H9 (cell line): ENCODE measurements around the gene KCNIP4. TPM values are rescaled to one million over a fixed set of nuclear protein-coding genes. Genes with fewer than 3 reads are reported as not detected.

Experiments
- DNase-seq: peaks from one replicate; pipeline ENCODE4 v3.0.0-alpha.2; 2017
- H2AFZ ChIP-seq: one replicate; pipeline ENCODE4 v1.6.1; 2013; ENCODE audit warnings: mild to moderate bottlenecking, low read length, control low read depth, moderate library complexity
- H2AK5ac ChIP-seq: 2 replicates; pipeline ENCODE4 v1.6.1; 2013; ENCODE audit warnings: low read length, control low read depth, mixed read lengths; ENCODE audit not compliant: insufficient read length
- H2BK120ac ChIP-seq: one replicate; pipeline ENCODE4 v1.6.1; 2013; ENCODE audit warnings: low read depth, mild to moderate bottlenecking, low read length, control low read depth, inconsistent platforms; ENCODE audit not compliant: poor library complexity, severe bottlenecking
- H2BK12ac ChIP-seq: 2 replicates; pipeline ENCODE4 v1.6.1; 2013; ENCODE audit warnings: low read length, control low read depth, mixed read lengths, low read depth; ENCODE audit not compliant: insufficient read length
- H2BK15ac ChIP-seq: 2 replicates; pipeline ENCODE4 v1.6.1; 2013; ENCODE audit warnings: low read depth, low read length, control low read depth
- H2BK20ac ChIP-seq: one replicate; pipeline ENCODE4 v1.6.1; 2013; ENCODE audit warnings: low read depth, mild to moderate bottlenecking, low read length, control low read depth, inconsistent platforms; ENCODE audit not compliant: poor library complexity, severe bottlenecking
- H2BK5ac ChIP-seq: 2 replicates; pipeline ENCODE4 v1.6.1; 2013; ENCODE audit warnings: low read length, control low read depth, mixed read lengths; ENCODE audit not compliant: insufficient read length
- H3K14ac ChIP-seq: 2 replicates; pipeline ENCODE4 v1.6.1; 2013; ENCODE audit warnings: low read length, control low read depth; ENCODE audit not compliant: insufficient read depth
- H3K18ac ChIP-seq: 2 replicates; pipeline ENCODE4 v1.6.1; 2013; ENCODE audit warnings: low read depth, mild to moderate bottlenecking, mixed read lengths, low read length, control low read depth; ENCODE audit not compliant: insufficient read length
- H3K23ac ChIP-seq: 2 replicates; pipeline ENCODE4 v1.6.1; 2013; ENCODE audit warnings: low read length, control low read depth, mixed read lengths, low read depth; ENCODE audit not compliant: insufficient read length
- H3K23me2 ChIP-seq: 2 replicates; pipeline ENCODE4 v1.6.1; 2013; ENCODE audit warnings: low read depth, mild to moderate bottlenecking, mixed read lengths, low read length, control low read depth; ENCODE audit not compliant: insufficient read length, poor library complexity, severe bottlenecking
- H3K27ac ChIP-seq: 2 replicates; pipeline ENCODE4 v1.5.1; 2013; ENCODE audit warnings: low read length, control low read depth, mixed read lengths, low read depth; ENCODE audit not compliant: insufficient read length
- H3K27me3 ChIP-seq: 2 replicates; pipeline ENCODE4 v1.6.1; 2013; ENCODE audit warnings: low read length, control low read depth, inconsistent platforms; ENCODE audit not compliant: insufficient read depth
- H3K4ac ChIP-seq: 2 replicates; pipeline ENCODE4 v1.6.1; 2013; ENCODE audit warnings: low read depth, mild to moderate bottlenecking, control low read depth, inconsistent platforms, low read length, moderate library complexity
- H3K4me1 ChIP-seq: 2 replicates; pipeline ENCODE4 v1.6.1; 2013; ENCODE audit warnings: low read length, control low read depth, inconsistent platforms; ENCODE audit not compliant: insufficient read depth
- H3K4me2 ChIP-seq: 2 replicates; pipeline ENCODE4 v1.6.1; 2013; ENCODE audit warnings: low read length, control low read depth, mixed read lengths; ENCODE audit not compliant: insufficient read length, insufficient read depth
- H3K56ac ChIP-seq: 2 replicates; pipeline ENCODE4 v1.6.1; 2013; ENCODE audit warnings: low read depth, mild to moderate bottlenecking, mixed read lengths, low read length, control low read depth; ENCODE audit not compliant: insufficient read length
- H3K79me1 ChIP-seq: 2 replicates; pipeline ENCODE4 v1.6.1; 2013; ENCODE audit warnings: low read depth, mild to moderate bottlenecking, moderate library complexity, low read length, control low read depth, inconsistent platforms; ENCODE audit not compliant: insufficient read depth, poor library complexity, severe bottlenecking
- H3K79me2 ChIP-seq: 2 replicates; pipeline ENCODE4 v1.6.1; 2013; ENCODE audit warnings: low read length, control low read depth, inconsistent platforms; ENCODE audit not compliant: insufficient read depth
- H3K9ac ChIP-seq: 2 replicates; pipeline ENCODE4 v1.6.1; 2013; ENCODE audit warnings: low read length, control low read depth, mixed read lengths; ENCODE audit not compliant: insufficient read length; ENCODE audit errors: extremely low read depth
- H3K9me3 ChIP-seq: one replicate; pipeline ENCODE4 v1.6.1; 2013; ENCODE audit warnings: low read depth, low read length, inconsistent platforms; ENCODE audit not compliant: control insufficient read depth
- H3T11ph ChIP-seq: one replicate; pipeline ENCODE4 v1.6.1; 2013; ENCODE audit warnings: mild to moderate bottlenecking, low read length, control low read depth, inconsistent platforms
- H4K20me1 ChIP-seq: one replicate; pipeline ENCODE4 v1.6.1; 2013; ENCODE audit not compliant: control insufficient read depth, insufficient read length, insufficient read depth
- H4K5ac ChIP-seq: 2 replicates; pipeline ENCODE4 v1.6.1; 2013; ENCODE audit warnings: low read depth, mild to moderate bottlenecking, mixed read lengths, low read length, control low read depth; ENCODE audit not compliant: insufficient read length
- H4K8ac ChIP-seq: replicated peaks from 2 replicates; pipeline ENCODE4 v1.6.1; 2013; ENCODE audit warnings: low read length, control low read depth, mixed read lengths, low read depth; ENCODE audit not compliant: insufficient read length
- H4K91ac ChIP-seq: 2 replicates; pipeline ENCODE4 v1.6.1; 2013; ENCODE audit warnings: low read depth, mild to moderate bottlenecking, moderate library complexity, mixed read lengths, low read length, control low read depth; ENCODE audit not compliant: insufficient read length
- H3K27ac Mint-ChIP-seq, 3 experiments: 2 replicates in 2 of 3; 3 replicates in 1 of 3; pipeline ENCODE4 v1.8.0; 2020 to 2021; ENCODE audit warnings: mixed read lengths in 3 of 3, mild to moderate bottlenecking in 1 of 3, moderate library complexity in 1 of 3
- H3K27me3 Mint-ChIP-seq: 2 replicates; pipeline ENCODE4 v1.8.0; 2021; ENCODE audit warnings: low read depth, mild to moderate bottlenecking, moderate library complexity, mixed read lengths
- H3K36me3 Mint-ChIP-seq, 3 experiments: 2 replicates in 2 of 3; 3 replicates in 1 of 3; pipeline ENCODE4 v1.8.0; 2020 to 2021; ENCODE audit warnings: low read depth in 3 of 3, mixed read lengths in 3 of 3; ENCODE audit not compliant: insufficient read depth in 1 of 3
- H3K4me1 Mint-ChIP-seq, 2 experiments: 2 replicates each; pipeline ENCODE4 v1.8.0; 2020; ENCODE audit warnings: mixed read lengths in 2 of 2
- H3K4me3 Mint-ChIP-seq, 2 experiments: 2 replicates in 1 of 2; 3 replicates in 1 of 2; pipeline ENCODE4 v1.8.0; 2020 to 2021; ENCODE audit warnings: mild to moderate bottlenecking in 2 of 2, mixed read lengths in 2 of 2, moderate library complexity in 1 of 2
- H3K9me3 Mint-ChIP-seq, 2 experiments: 2 replicates in 1 of 2; 3 replicates in 1 of 2; pipeline ENCODE4 v1.8.0; 2020; ENCODE audit warnings: mild to moderate bottlenecking in 2 of 2, mixed read lengths in 2 of 2, moderate library complexity in 1 of 2
- WGBS: extraction: QIAGEN DNeasy Blood & Tissue Kit; methylation state at CpG from one replicate; pipeline ENCODE4 v1.1.7; 2013; ENCODE audit warnings: missing lambda C conversion rate, low lambda C conversion rate, mixed read lengths; ENCODE audit not compliant: insufficient read length; ENCODE audit errors: extremely low coverage; 5-methylcytosine and 5-hydroxymethylcytosine counted together
- total RNA-seq: library from RNA; stranded (reverse); gene quantifications from 2 replicates; pipeline ENCODE4 v1.2.1, GENCODE V29; 2021
- TF ChIP-seq, protein P1 (sequence below): fragments of 200-600 bp; sonication (generic); conservative IDR thresholded peaks from 3 replicates; pipeline ENCODE4 v1.8.0; 2021; ENCODE audit warnings: antibody characterized with exemption, mild to moderate bottlenecking

Gene KCNIP4
- total RNA-seq, 1 experiment from 2014 or later = not detected

- Mint-ChIP-seq H3K9me3 (no peaks in the 10 kb centered on the region; a peak in 1 of 5 replicates), H3K27me3 (no peaks in the 10 kb centered on the region), H3K4me3 (no peak overlapping the region), H3K4me1 (no peaks in the 10 kb centered on the region), H3K27ac (no peak overlapping the region), H3K36me3 (no peaks in the 10 kb centered on the region; a peak in 1 of 7 replicates)
- no peaks in the 10 kb centered on the region for H3K23me2 ChIP-seq
- H4K20me1 ChIP-seq = no peaks in the 10 kb centered on the region
- no peak overlapping the region for H3K23ac ChIP-seq
- H2AK5ac ChIP-seq = no peak overlapping the region
- H4K5ac ChIP-seq = no peak overlapping the region
- no peaks in the 10 kb centered on the region for H3K9me3 ChIP-seq
- H3K27ac ChIP-seq = no peak overlapping the region
- H3K4me1 ChIP-seq = no peaks in the 10 kb centered on the region
- no peak overlapping the region for H2BK15ac ChIP-seq
- no peak for DNase-seq
- no peak overlapping the region for H3K56ac ChIP-seq
- no peak overlapping the region for H3K4me2 ChIP-seq
- no CpG with 5 or more reads among the region's 4 CpGs for WGBS
- no peak overlapping the region for H2BK120ac ChIP-seq
- H3K14ac ChIP-seq = no peak overlapping the region
- H4K8ac ChIP-seq = no peak overlapping the region
- no peak overlapping the region for H3T11ph ChIP-seq
- no peak overlapping the region for H2AFZ ChIP-seq
- no peak overlapping the region for H3K9ac ChIP-seq
- H2BK20ac ChIP-seq = no peak overlapping the region
- TF ChIP-seq, protein P1, sequence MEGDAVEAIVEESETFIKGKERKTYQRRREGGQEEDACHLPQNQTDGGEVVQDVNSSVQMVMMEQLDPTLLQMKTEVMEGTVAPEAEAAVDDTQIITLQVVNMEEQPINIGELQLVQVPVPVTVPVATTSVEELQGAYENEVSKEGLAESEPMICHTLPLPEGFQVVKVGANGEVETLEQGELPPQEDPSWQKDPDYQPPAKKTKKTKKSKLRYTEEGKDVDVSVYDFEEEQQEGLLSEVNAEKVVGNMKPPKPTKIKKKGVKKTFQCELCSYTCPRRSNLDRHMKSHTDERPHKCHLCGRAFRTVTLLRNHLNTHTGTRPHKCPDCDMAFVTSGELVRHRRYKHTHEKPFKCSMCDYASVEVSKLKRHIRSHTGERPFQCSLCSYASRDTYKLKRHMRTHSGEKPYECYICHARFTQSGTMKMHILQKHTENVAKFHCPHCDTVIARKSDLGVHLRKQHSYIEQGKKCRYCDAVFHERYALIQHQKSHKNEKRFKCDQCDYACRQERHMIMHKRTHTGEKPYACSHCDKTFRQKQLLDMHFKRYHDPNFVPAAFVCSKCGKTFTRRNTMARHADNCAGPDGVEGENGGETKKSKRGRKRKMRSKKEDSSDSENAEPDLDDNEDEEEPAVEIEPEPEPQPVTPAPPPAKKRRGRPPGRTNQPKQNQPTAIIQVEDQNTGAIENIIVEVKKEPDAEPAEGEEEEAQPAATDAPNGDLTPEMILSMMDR = no peak
- H2BK5ac ChIP-seq = no peak overlapping the region
- H3K4ac ChIP-seq = no peak overlapping the region
- no peak overlapping the region for H3K18ac ChIP-seq
- H3K27me3 ChIP-seq = no peaks in the 10 kb centered on the region
- H3K79me1 ChIP-seq = no peaks in the 10 kb centered on the region
- no peaks in the 10 kb centered on the region for H3K79me2 ChIP-seq
- no peak overlapping the region for H4K91ac ChIP-seq
- H2BK12ac ChIP-seq = no peak overlapping the region
These were observed 562.9 kb downstream of the KCNIP4 start for GRCh38 chr4:21385706-21386105.
